Stimulated activated CD8-positive, alpha-beta memory T cell treated with anti-CD3 and anti-CD28 coated beads, Interleukin-2, amount 100 ng/mL, for 48 hours (primary cell): ENCODE measurements around the gene NCKAP5.

ENCODE experiments used
- DNase-seq, 2 donors: peaks; one replicate each; pipeline ENCODE4 v3.0.0-alpha.2; 2020; ENCODE audit warnings: low read depth in 2 of 2

The NCKAP5 gene

DNA sequence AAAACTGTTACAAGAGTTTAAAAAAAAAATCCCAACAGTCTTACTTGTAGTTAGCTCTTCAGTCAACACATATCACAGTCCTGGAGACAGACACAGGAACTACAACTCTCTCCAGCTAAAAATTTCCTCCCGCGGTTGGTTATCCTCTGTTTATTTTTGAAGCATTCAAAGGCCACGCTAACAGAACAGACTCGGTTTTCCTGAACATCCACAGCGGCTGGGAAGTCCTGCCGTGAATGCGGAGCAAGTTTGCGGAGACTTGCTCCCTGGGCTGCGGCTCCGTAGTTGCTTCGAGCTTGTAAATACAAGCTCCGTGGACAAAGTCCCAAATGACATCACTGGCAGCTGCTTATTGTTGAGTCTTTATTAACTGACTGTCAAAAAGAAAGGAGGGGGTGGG, at the start of gene NCKAP5:
Gene NCKAP5 (minus strand): TSS at position 292 of the 400 bp plus-strand sequence. CDS start 50,937 bp downstream, outside the sequence.
- DNase-seq, result no peak

DNA sequence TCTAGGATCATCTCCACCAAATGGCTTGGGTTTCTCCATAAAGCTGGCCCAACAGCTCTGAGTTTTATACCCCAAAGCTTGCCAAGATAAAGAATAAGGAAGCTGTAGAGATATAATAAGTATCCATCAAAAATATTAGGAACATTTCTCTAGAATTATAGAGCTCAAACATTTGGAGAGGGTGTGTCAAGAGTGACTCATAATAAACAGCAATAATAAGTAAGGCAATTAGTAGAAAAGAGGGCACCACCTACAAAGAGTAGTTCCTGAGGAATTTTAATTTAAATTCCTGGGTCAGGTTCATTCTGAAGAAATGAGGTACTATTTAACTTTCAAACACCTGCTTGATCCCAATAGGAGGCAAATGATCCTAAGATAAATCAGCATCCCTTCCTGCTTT, 41.4 kb upstream of the NCKAP5 start:
- DNase-seq, result no peak

DNA sequence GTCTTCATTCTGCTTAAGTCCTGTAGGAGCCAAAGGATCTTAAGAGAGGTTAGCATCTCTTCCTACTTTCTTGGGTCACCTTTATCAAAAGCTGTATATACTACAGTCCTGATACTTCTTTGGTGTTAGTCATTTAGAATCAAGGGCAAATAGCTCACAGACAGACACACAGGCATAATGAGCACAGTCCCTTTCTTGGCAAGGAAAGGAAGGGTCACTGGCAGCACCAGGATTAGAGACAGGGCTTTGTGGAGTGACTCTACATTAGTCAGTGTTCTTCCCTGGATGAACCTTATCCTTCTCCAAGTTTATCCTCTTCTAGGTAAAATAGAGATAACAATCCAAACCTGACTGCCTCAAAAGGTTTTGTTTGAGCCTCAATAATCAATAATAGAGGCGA, 40.0 kb upstream of the NCKAP5 start:
- no peak for DNase-seq

DNA sequence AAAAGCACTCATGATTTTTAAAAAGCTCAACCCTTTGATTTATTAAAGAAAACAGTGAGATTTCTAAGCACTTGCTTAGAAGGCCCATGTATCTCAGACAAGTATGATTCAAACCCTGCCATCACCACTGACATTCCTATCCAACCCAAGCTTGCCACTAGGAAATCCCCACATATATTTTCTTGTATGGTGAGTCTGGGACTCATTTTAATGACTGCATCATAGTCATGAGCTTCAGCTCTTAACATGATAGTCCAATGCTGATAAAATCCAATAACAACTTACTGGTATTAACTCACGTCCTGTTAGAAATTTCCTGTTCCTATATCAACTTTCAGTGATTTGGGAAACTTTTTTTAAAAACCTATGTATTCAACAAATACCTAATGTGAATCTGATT, 39.4 kb upstream of the NCKAP5 start:
- DNase-seq, result no peak

DNA sequence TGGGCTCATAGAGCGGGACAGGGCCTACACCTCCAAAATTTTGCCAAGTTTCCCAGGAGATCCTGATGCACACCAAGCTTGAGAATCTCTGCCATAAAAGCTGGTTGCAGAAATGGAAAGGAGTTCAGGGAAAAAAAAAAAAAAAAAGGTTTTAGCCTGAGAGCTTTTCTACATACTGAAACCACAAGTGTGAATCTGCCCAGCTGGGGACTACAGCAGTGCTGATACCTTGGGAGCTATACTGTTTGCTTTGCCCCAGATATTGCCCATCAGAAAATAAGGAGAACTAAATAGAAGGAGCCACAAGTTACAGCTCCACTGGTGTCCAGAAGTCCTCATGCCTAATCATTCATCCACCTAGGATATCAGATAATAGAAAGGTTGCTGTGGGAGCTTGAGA, 38.4 kb upstream of the NCKAP5 start:
- no peak for DNase-seq

DNA sequence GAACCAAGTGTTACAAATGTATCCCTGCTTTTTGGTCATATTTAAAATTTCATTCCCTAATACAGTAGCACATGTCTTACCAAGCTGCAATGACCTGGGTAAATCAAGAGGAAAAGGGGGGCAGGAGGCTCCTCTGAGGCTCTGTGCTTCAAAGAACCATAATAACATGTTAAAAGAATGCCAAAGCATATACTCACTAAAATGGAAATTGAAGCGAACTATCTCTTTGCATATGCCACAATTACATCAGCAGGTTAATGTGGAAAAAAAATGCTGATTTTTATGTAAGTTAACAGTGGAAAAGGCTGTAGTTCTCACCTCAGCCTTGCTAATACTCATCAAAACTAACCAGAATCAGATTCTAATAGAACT, 37.5 kb upstream of the NCKAP5 start:
- DNase-seq, result no peak

DNA sequence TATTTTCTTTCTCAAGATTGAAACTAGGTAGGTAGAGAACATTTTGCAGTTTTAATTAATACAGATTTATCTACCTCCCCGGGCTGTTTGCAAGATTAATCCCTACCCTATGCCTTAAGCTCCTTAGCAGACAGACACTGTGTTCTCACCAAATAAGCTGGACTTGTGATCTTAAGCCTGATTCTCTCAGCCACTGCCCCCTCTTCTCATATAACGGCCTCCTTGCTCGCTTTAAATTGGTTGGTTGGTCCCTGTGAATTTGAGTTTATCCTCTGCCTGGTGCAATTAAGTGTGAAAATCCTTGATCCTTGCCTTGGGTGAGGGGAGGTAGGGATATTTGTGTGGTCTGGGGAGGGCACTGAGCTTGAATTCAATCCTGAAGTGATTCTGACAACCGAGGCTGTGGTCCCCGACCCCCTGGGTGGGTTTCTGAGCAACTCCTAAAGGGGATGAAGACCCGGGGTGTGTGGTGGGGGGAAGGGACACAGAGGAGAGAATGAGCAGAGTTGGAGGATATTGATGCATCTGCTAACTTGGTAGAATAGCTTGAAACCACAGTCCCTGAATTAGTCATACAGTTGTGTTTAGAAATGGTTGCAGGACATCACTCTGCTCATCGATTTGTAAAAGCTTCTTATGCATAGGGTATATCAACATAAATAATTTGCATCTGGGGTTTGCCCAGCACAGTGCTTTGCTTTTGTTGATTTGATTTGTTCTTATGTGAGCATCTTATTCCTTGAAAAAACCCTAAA, 36.9 kb upstream of the NCKAP5 start:
- DNase-seq, result no peak

DNA sequence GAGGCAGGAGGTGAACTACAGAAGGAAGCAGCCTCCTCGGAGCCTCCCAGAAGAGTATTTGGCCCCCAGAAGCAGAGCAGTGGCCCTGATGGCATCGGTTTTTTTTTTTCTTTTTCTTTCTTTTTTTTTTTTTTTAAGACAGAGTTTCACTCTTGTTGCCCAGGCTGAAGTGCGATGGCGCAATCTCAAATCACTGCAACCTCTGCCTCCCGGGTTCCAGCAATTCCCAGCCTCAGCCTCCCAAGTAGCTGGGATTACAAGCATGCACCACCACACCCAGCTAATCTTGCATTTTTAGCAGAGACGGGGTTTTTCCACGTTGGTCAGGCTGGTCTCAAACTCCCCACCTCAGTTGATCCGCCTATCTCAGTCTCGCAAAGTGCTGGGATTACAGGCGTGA, 34.8 kb upstream of the NCKAP5 start:
- DNase-seq, result no peak

DNA sequence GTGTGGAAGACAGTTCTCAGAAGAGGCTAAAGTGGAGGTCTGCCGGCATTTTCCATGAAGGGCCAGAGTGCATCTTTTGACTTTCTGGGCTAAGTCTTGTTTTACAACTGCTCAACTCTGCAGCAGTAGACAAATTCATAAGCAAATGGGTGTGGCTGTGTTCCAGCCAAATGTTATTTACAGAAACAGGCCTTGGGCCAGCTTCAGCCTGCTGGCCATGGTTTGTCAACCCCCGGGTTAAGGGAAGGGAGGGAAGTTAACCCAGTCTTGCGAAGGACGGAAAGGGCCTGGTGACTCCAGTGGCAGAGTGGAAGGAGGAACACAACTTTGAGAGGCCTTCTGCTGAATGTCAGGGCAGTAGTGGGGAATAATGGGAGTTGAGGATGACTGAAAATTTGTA, 34.3 kb upstream of the NCKAP5 start:
- no peak for DNase-seq

DNA sequence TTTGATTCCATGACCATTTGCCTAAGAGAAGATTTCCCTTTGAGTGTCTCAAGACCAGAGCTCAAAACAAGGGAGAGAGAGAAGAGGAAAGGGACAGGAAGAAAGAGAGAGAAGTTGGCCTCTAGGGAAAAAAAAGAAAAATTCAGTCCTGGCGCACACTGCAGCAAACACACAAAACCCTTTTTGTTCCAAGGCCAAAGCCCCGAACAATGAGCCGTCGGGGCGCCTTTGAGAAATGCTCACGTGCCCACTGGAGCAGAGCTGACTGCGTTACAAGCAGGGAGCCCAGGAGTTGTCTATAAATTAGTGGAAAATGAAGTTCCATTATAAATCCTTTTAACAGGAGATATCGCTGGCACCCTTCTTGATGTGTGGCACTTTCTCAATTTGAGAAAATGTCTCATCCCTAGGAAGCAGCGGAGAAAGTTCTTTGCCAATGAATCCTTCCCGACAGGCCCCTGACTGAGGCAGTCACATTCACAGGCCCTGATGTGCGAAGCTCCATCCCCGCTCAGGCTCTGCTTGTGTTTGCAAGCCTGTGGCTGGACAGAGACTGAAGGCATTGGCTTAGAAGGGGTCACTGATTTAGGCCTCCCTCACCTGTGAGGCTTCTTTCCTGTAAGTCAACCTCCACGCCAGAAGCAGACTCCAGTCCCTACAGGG, 32.1 kb upstream of the NCKAP5 start:
- DNase-seq, result no peak

DNA sequence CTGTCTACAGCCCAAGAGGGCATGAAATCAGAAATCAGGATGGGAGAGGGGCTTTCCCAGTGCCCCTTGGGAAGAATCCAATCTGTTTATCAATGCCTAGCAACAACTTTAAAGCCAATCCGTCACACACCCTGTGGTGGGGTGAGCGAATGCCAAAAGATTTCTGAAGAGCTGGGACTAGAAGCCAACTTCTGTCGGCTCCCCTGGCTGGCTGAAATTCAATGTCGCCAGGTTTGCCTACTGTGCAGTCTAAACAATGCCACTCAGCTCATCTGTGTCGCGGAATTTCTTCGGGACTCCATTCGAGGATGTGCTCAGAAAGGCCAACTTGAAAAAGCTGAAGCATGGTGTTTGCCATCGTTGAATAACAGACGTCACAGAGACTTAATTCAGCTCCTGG, 31.5 kb upstream of the NCKAP5 start:
- no peak for DNase-seq

DNA sequence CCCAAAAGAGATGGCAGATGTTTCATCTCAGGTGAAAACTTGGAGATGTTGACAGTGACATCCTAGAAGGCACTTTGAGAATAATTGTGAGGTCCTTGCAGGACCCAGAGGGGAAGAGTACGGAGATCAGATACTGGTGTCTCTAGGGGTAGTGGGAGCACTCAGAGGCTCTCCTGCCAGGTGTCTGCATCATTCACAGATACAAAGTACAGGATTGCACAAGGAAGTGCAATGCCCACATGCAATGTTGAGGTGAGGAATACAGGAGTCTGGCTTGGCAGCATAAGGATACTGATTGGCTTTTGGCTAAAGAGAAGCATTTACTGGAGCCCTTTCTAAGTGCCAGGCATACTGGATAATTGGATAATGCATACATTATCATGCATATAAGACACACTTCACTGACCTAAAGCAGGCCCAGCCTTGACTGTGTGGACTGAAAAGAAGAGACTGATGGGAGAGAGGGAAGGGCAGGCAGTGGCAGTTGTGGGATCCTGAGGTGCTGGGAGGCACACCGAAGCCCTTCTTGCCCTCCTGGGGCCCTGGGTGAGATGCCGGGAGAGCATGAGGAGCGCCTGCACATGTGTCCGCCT, 31.0 kb upstream of the NCKAP5 start:
- DNase-seq, result no peak

DNA sequence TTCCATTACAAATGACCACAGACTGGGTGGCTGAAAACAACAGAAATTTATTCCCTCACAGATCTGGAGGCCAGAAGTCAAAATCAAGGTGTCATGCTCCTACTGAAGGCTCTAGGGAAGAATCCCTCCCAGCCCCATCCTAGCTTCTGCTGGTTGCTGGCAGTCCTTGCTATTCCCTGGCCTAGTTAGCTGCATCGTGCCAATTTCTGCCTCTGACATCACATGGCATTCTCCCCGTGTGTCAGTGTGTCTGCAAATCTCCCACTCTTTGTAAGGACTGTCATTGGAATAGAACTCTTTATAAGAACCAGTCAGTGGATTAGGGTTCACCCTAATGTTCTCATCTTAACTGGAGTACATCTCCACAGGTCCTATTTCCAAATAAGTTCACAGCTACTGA, 30.5 kb upstream of the NCKAP5 start:
- DNase-seq, result no peak

DNA sequence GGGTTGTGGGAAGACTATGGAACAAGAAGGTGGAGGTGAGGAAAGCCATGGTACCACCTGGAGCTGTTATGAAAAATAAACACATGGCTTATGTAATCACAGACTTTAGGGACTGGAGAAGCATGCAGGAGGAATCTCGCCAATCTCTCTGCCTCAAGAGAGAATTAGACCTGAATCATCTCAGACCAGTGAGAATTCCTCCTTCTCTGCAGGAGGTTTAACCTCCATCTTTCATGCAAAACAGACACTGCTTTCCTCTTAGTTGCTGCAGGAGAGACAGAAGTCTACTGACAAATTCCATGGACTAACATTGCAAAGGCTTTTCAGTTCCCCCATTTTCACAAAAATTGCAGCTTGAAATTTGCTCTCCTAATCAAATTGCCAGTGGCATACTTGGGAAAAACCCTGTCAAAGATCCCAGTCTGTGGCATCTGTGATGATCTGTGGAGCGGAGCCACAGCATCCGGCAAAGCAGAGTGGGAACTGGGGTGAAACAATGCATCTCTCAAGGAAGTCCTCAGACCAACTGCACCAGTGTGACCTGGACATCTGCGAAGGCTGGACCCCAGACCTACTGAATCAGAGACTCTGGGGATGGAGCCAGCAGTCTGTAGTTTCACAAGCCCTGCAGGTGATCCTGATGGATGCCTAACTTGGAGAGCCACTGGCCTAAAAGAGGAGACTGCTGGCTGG, 28.6 kb upstream of the NCKAP5 start:
- no peak for DNase-seq

DNA sequence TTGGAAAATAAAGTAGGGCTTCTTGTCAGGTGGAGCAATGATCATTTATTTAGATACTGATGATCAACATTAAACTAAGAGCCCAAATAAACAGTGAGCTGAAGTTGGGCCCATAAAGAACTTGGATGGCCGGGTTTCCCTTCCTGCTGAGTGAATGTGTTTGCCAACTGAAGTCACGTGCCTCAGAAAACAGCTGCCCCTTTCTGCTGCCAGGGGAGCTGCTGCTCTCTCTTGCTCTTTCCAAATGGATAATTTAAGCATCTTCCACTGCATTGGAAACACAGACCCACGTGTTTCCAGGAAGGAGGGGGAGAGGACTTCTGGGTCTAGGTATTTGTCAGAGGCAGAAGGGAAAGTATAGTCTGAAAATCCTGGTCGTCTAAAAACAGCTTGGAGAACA, 22.9 kb upstream of the NCKAP5 start:
- DNase-seq, result no peak

DNA sequence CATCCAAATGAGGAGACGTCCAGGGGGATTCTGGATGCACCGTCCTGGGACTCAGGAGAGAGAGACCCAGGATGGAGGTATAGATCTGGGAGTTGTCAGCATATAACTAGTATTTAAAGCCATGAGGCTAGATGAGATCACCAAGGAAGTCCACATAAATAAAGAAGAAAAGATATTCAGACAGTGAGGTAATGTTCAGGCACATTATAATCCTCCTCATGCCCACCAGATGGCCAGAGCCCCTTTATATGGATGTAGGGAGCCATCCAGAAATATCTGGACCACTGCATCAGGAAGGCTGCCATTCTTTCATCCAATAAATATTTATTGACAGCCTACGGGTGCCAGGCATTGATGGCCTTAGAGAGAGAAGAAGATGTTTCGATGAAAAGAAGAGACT, 21.2 kb upstream of the NCKAP5 start:
- DNase-seq, result no peak

DNA sequence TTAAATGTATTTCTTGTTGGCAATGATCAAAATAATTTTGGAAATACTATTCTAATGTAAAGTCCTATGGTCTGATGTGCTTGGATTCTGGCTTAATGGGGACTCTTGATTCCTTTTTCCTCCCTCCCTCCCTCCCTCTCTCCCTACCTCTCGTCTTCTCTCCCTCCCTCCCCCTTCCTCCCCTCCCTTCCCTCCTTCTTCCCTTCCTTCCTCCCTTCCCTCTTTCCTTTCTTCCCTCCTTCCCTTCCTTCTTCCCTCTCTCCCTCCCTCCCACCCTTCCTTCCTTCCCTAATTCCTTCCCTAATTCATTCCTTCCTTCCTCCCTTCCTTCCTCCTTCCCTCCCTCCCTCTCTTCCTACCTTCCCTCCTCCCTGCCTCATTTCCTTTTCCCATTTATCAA, 19.9 kb upstream of the NCKAP5 start:
- no peak for DNase-seq

DNA sequence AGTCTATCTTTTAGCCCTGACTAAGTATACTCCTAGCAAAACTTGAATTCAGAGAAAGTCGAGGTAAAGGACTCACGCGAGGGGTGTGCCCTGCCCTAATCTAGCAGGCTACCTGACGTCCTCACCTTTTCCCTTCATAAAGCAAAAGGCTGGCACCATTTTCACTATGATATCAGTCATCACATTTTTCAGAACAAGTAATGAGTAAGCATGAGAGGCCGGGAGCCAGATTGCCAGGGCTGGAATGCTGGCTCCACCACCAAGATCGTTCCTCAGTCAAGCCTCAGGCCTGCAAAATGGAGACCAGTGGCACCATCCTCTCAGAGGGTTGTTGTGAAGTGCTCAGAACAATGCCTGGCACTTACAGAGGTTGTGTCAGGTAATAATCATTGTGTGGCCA, 18.7 kb upstream of the NCKAP5 start:
- no peak for DNase-seq

DNA sequence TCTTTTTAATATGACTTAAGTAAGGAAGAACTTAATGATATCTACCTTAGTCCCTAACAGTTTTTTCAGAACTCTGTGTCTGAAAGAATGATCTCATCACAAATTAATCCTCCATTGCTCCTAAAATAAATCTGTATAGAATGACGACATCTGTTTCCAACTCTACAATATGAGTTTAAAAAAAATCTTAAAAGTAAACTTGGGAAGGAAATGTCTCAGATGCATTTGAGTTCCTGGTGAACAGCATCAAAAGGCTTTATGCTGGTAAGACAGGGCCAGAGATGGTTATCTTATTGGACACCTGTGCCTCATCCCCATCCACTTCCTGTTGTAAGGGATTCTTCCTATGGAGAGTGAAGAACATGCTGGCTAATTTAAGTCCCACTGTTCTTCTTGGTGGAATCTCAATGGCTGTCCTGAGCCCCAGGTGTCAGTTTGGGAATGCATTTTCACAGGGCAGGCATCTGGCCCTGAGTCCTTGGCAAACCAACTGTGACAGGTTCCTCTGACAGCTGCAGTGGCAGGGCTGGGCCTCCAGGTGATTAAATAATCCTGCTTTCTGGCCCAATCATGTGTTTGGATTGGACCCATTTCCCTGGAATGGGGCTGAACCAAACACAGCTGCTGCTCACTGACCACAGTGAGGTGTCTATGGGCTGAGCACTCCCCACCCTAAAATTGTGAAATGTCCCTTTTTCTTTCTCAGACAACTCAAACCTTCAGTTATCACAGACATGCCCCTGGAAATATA, 12.9 kb upstream of the NCKAP5 start:
- DNase-seq, result no peak

DNA sequence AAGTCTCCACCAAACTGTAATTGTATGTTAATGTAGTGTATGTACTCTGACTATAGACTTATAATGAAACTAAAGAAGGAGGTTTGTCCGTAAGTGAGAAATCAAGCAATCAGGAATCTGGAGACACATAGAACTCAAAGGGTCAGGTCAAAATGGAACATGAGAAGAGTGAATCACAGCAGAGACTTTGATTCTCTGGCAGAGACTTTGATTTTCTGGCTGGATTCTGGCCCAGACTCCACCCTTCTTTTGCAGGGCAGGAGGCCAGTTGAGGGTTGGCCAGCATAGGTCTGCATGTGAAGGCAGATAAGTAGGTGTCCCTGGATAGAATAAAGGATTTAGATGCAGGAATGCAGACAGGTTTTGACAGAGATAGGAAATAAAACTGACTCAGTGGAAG, 11.0 kb upstream of the NCKAP5 start:
- DNase-seq, result no peak

DNA sequence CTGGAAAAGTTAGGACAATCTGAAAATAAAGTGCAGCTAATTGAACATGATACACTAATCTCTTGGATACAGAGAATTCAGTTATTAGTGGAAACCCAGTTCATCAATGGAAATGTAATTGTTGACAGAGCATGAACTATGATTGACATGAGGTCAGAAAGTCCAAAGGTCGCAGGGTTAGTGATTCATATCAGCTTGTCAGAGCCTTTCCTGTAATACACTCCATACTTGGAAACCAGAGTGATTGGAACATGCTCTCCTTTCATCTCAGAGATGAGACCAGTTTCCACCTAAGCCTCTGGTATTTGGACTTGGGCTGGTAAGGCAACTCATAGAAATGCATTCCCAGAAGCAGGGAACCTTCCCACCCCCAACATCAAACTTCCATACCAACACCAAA, 8.5 kb upstream of the NCKAP5 start:
- DNase-seq, result no peak

DNA sequence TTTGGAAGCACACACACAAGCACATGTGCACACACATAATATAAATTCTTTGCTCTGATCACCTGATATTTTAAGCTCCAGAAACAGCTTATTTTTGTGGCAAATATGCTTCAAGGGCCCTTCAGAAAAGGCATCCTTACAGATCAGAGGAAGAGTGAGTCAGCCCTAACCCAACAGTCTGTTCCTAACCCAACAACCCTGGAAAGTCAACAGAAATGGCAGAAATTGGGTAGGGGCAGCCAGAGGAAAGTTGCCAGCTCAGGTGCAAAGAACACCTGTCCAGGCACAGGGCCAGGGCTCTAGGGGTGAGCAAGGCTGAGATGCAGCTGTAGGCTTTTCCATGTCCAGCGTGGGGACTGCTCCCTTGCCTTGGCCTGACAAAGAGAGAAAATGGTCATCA, 6.4 kb upstream of the NCKAP5 start:
- no peak for DNase-seq
